Right lobe of liver (tissue), 6 donors: ENCODE data around the gene SNRPA1. TPM values are rescaled to one million over a fixed set of nuclear protein-coding genes. Genes with fewer than 3 reads are reported as not detected.

Experiments
- ATAC-seq, 4 donors: fragments of 200-7000 bp; cut with Tn5 transposase; one replicate each; pipeline ENCODE4 v1.9.1; 2020; ENCODE audit warnings: mild to moderate bottlenecking in 4 of 4, moderate library complexity in 4 of 4
- DNase-seq, 3 donors: peaks; one replicate each; pipeline ENCODE4 v3.0.0-alpha.2; 2020
- H3K27ac ChIP-seq, 3 donors: fragments of 200-600 bp; one replicate each; pipeline ENCODE4 v1.8.0; 2022
- H3K27me3 ChIP-seq, 2 donors: fragments of 200-600 bp; one replicate each; pipeline ENCODE4 v1.8.0; 2022
- H3K36me3 ChIP-seq, 4 donors: fragments of 200-600 bp; sonication (generic) in 1 of 4; one replicate each; pipeline versions ENCODE4 v1.5.1 to v1.8.0; 2017 to 2022; ENCODE audit warnings: control low read depth in 1 of 4
- H3K4me1 ChIP-seq, 4 donors: fragments of 200-600 bp; sonication (generic) in 1 of 4; one replicate each; pipeline versions ENCODE4 v1.5.1 to v1.8.0; 2017 to 2022; ENCODE audit warnings: control low read depth in 1 of 4
- H3K4me3 ChIP-seq, 3 donors: fragments of 200-600 bp; one replicate each; pipeline ENCODE4 v1.8.0; 2022
- H3K9me3 ChIP-seq, 4 donors: fragments of 200-600 bp; sonication (generic) in 1 of 4; one replicate each; pipeline versions ENCODE4 v1.5.1 to v1.8.0; 2017 to 2022; ENCODE audit warnings: control low read depth in 1 of 4
- POLR2A ChIP-seq: fragments of 450-650 bp; IDR thresholded peaks from one replicate; pipeline ENCODE4 v1.6.1; 2017; ENCODE audit warnings: antibody characterized with exemption, mild to moderate bottlenecking
- WGBS: methylation state at CpG from one replicate; pipeline ENCODE4 v1.1.6; 2018; ENCODE audit warnings: low coverage, low lambda C conversion rate; ENCODE audit not compliant: insufficient coverage; ENCODE audit errors: missing lambda C conversion rate; 5-methylcytosine and 5-hydroxymethylcytosine counted together
- intact Hi-C, 2 donors: fragments of 100-400 bp; cut with DNase I; formaldehyde crosslinking; loops; one replicate each; pipeline versions ENCODE4 v1.11.2 to v1.14.1; 2022
- total RNA-seq, 6 experiments: library from RNA; depleted of rRNA in 2 of 6; stranded (reverse); fragments of >200 nt in 2 of 6; fragmentation: NEBNext Ultra II Directional in 3 of 6; extraction: Animal tissue kit (Norgen Biotek cat#: 25700) in 3 of 6; gene quantifications; one replicate each; pipeline versions ENCODE4 v1.1.0 to v1.2.4, GENCODE V29; 2016 to 2023
- TF ChIP-seq, protein P1 (sequence below), 4 donors: fragments of 200-600 bp in 3 of 4; fragments of 450-650 bp in 1 of 4; IDR thresholded peaks; one replicate each; pipeline versions ENCODE4 v1.5.1 to v1.8.0; 2016 to 2022; ENCODE audit warnings: antibody characterized with exemption in 4 of 4, mild to moderate bottlenecking in 2 of 4
- donor health status: DM: no; HTN: yes; CAD: no.
- donor health status: DM: no; HTN: no; CAD: no.
- donor health status: DM: no; HTN: no; CAD: no.
- donor health status: DM: no; HTN: yes; CAD: no.
- donor health status: DM: no; HTN: yes; CAD: no.

SNRPA1 gene
- total RNA-seq, 6 experiments from 2014 or later = 17.7 to 28.6 (median 24.1) TPM

GRCh38 chr15:101266787-101267186, 28.3 kb downstream of the SNRPA1 start:
- H3K4me1 ChIP-seq = no peaks in the 10 kb centered on the region
- intact Hi-C loops = loop anchor here in 1 of 2 donors (10.0 kb wide), 1 partner anchor 342 kb away; no protein-coding TSS in a partner anchor
- peaks cover 2 to 16% (median 10%) of the 10 kb centered on the region in 4 donors for H3K36me3 ChIP-seq
- TF ChIP-seq POLR2A = no peak
- TF ChIP-seq, protein P1, sequence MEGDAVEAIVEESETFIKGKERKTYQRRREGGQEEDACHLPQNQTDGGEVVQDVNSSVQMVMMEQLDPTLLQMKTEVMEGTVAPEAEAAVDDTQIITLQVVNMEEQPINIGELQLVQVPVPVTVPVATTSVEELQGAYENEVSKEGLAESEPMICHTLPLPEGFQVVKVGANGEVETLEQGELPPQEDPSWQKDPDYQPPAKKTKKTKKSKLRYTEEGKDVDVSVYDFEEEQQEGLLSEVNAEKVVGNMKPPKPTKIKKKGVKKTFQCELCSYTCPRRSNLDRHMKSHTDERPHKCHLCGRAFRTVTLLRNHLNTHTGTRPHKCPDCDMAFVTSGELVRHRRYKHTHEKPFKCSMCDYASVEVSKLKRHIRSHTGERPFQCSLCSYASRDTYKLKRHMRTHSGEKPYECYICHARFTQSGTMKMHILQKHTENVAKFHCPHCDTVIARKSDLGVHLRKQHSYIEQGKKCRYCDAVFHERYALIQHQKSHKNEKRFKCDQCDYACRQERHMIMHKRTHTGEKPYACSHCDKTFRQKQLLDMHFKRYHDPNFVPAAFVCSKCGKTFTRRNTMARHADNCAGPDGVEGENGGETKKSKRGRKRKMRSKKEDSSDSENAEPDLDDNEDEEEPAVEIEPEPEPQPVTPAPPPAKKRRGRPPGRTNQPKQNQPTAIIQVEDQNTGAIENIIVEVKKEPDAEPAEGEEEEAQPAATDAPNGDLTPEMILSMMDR (IDR thresholded peaks at IDR 0.05) = no peak
- H3K9me3 ChIP-seq = no peaks in the 10 kb centered on the region
- no peak overlapping the region for H3K27ac ChIP-seq
- H3K4me3 ChIP-seq = no peak overlapping the region
- H3K27me3 ChIP-seq = no peaks in the 10 kb centered on the region
- DNase-seq (no peak), ATAC-seq (no peak)
- 20% methylated on average over 1 of the region's 9 CpGs for WGBS

- no peak overlapping the region for H3K27ac ChIP-seq
- intact Hi-C loops = loop anchor here in 1 of 2 donors (10.0 kb wide), 1 partner anchor 341 kb away; no protein-coding TSS in a partner anchor
Observed at GRCh38 chr15:101266034-101266433, 29.0 kb downstream of the SNRPA1 start.

DNA sequence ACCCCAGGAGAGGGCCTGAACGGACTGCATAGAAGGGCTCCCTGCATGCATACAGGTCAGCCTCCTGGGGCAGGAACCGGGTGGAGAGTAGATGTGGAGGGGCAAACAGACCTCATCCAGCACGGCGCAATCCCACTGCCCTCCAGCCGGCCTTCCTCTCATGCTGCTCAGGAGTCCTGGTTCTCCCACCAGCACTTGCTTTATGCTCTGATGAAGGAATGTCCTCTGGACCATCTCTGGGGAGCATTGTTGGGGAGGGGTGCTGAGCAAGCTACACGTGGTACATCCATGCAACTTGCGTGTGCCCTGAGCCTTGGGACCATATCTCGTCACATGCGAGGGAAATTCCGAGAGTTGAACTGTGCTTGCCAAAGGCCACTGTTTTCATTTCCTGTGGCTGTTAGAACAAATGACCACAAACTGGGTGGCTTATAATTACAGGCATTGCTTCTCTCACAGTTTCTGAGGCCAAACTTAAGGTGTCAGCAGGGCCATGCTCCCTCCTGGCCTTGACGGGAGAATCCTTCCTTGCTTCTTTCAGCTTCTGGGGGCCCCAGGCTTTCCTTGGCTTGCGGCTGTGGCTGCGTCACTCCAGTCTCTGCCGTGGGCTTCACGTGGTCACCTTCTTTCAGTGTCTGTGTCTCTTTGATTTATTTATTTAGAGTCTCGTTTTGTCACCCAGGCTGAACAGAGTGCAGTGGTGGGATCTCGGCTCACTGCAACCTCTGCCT, 30.0 kb downstream of the SNRPA1 start:
- Histone ChIP-seq H3K9me3 (no peaks in the 10 kb centered on the region), H3K36me3 (no peaks in the 10 kb centered on the region), H3K4me1 (no peaks in the 10 kb centered on the region), H3K27ac (no peak overlapping the region), H3K4me3 (no peak overlapping the region), H3K27me3 (no peaks in the 10 kb centered on the region)
- intact Hi-C loops = loop anchor here (5.0 to 10.0 kb wide), 2 partner anchors 178 to 340 kb away; no protein-coding TSS in a partner anchor
- TF ChIP-seq, protein P1 (IDR thresholded peaks at IDR 0.05) = no peak
- no peak for TF ChIP-seq POLR2A
- ATAC-seq (peak in 3 of 4 donors; percentile 16 to 52 (median 32)), DNase-seq (no peak)
- 64% methylated on average over 13 of the region's 17 CpGs for WGBS

More at GRCh38 chr15:101266034-101266433, 29.0 kb downstream of the SNRPA1 start:
- no peaks in the 10 kb centered on the region for H3K9me3 ChIP-seq
- H3K36me3 ChIP-seq = peaks cover 0 to 9% (median 4%) of the 10 kb centered on the region in 4 donors
- no peaks in the 10 kb centered on the region for H3K27me3 ChIP-seq
- no peaks in the 10 kb centered on the region for H3K4me1 ChIP-seq
- no peak for DNase-seq
- no peak overlapping the region for H3K4me3 ChIP-seq
- 60% methylated on average over 1 of the region's 3 CpGs for WGBS
- no peak for TF ChIP-seq POLR2A
- TF ChIP-seq, protein P1 (IDR thresholded peaks at IDR 0.05) = no peak
- ATAC-seq = no peak

GRCh38 chr15:101264011-101264410, 31.0 kb downstream of the SNRPA1 start:
- ATAC-seq (peak in 1 of 4 donors; percentile 13), DNase-seq (no peak)
- no peaks in the 10 kb centered on the region for H3K4me1 ChIP-seq
- no peak overlapping the region for H3K27ac ChIP-seq
- TF ChIP-seq, protein P1 (IDR thresholded peaks at IDR 0.05) = no peak
- TF ChIP-seq POLR2A = no peak
- intact Hi-C loops = loop anchor here (5.0 to 10.0 kb wide), 2 partner anchors 177 to 339 kb away; no protein-coding TSS in a partner anchor
- H3K27me3 ChIP-seq = no peaks in the 10 kb centered on the region
- no peaks in the 10 kb centered on the region for H3K36me3 ChIP-seq
- no peak overlapping the region for H3K4me3 ChIP-seq
- WGBS = 83% methylated on average over 3 of the region's 4 CpGs
- H3K9me3 ChIP-seq = no peaks in the 10 kb centered on the region
